ENCODE measurements around the gene PCDHA12.
"Not testable (repeated sequence)": the region's sequence is repeated elsewhere in the genome, so short reads cannot be mapped to it uniquely, and the experiment has no call there.

PCDHA12 gene

GRCh38 chr5:140857987-140858240, 17.2 kb upstream of the PCDHA12 start:
- DNase-seq (ENCODE audit: low read depth in 3 of 3) = no peak

- no peak for DNase-seq (ENCODE audit: low read depth in 3 of 3)
These were observed 12.4 kb upstream of the PCDHA12 start for GRCh38 chr5:140862441-140863295.

- no peak for DNase-seq (ENCODE audit: low read depth in 3 of 3)
These were observed 6.2 kb upstream of the PCDHA12 start, which contains the start of gene PCDHA11 for GRCh38 chr5:140868721-140869554. Gene PCDHA11 (plus strand): TSS chr5:140868957. CDS start chr5:140869104, 147 bp downstream.

- no peak for DNase-seq (ENCODE audit: low read depth in 3 of 3)
These were observed 5.6 kb upstream of the PCDHA12 start for GRCh38 chr5:140869555-140869886.

- DNase-seq (ENCODE audit: low read depth in 3 of 3) = no peak
These were observed 4.6 kb upstream of the PCDHA12 start for GRCh38 chr5:140870221-140871201.

- DNase-seq (ENCODE audit: low read depth in 3 of 3) = not testable (repeated sequence)
These were observed 1.6 kb downstream of the PCDHA12 start for GRCh38 chr5:140876541-140877261.

- no peak for DNase-seq (ENCODE audit: low read depth in 3 of 3)
These were observed 2.1 kb downstream of the PCDHA12 start for GRCh38 chr5:140877262-140877581.

- no peak for DNase-seq (ENCODE audit: low read depth in 3 of 3)
These were observed 6.9 kb downstream of the PCDHA12 start, which contains the start of gene PCDHA13 for GRCh38 chr5:140881889-140882590. Gene PCDHA13 (plus strand): TSS chr5:140882124. CDS start chr5:140882269, 145 bp downstream.

GRCh38 chr5:140882591-140882899, 7.4 kb downstream of the PCDHA12 start:
- no peak for DNase-seq (ENCODE audit: low read depth in 3 of 3)

- DNase-seq (ENCODE audit: low read depth in 3 of 3) = no peak
These were observed 8.3 kb downstream of the PCDHA12 start for GRCh38 chr5:140883373-140883772.

- DNase-seq (ENCODE audit: low read depth in 3 of 3) = no peak
These were observed 9.0 kb downstream of the PCDHA12 start for GRCh38 chr5:140883927-140884697.

- DNase-seq (ENCODE audit: low read depth in 3 of 3) = no peak
These were observed 41.2 kb downstream of the PCDHA12 start for GRCh38 chr5:140916325-140916724.

- DNase-seq (ENCODE audit: low read depth in 3 of 3) = no peak
These were observed 48.5 kb downstream of the PCDHA12 start for GRCh38 chr5:140923601-140924000.

GRCh38 chr5:140925806-140926442, 50.8 kb downstream of the PCDHA12 start, which contains the start of gene PCDHAC1:
Gene PCDHAC1 (plus strand): TSS chr5:140926299. CDS start chr5:140926893, 594 bp downstream.
- no peak for DNase-seq (ENCODE audit: low read depth in 3 of 3)

- no peak for DNase-seq (ENCODE audit: low read depth in 3 of 3)
These were observed 51.5 kb downstream of the PCDHA12 start for GRCh38 chr5:140926443-140927227.

GRCh38 chr5:140927228-140927573, 52.1 kb downstream of the PCDHA12 start:
- DNase-seq (ENCODE audit: low read depth in 3 of 3) = no peak
